ENCODE measurements around the gene DLD.
"Not testable (repeated sequence)": the region's sequence is repeated elsewhere in the genome, so short reads cannot be mapped to it uniquely, and the experiment has no call there.

The DLD gene

DNA sequence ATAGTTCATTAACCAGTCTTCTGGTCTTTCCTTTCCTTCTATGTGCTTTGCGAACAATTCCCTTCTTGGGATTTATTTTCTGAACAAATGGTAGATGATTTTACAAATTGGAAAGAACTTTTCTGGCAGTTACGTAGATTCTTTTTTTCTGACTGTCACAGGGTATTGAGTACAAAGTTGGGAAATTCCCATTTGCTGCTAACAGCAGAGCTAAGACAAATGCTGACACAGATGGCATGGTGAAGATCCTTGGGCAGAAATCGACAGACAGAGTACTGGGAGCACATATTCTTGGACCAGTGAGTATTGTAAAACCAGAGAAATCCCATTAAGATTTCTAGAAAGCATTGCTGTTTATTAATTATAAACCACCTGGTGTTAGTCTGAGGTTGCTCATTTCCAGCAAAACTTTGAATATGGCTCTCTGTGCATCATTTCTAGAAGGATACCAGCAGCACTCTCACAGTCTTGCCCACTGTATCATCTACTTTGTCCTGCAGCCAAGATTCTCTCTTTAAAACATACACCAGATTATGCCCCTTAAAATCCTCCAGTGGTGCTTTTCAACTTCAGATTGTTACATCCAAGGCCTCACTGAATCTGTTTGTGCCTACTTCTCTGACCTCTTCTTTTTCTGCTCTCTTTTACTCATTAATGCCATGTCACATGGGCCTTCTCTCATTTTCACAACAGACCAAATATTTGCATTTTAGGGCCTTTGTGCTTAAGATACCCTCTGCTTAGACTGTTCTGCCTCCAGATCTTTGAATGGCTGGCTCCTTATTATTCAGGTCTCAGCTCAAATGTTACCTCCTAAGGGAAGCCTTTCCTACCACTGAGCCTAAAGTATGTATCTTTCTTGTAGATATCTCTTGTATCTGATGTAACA is 27.0 kb downstream of the DLD start:
- no peak for FAIRE-seq

DNA sequence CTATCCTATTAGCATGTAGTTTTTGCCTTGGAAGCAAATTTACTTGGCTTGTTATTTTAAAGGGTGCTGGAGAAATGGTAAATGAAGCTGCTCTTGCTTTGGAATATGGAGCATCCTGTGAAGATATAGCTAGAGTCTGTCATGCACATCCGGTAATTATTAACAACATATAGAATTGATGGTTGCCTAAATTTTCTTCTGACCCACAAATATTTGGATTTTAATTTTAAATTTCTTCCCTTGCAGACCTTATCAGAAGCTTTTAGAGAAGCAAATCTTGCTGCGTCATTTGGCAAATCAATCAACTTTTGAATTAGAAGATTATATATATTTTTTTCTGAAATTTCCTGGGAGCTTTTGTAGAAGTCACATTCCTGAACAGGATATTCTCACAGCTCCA is 28.0 kb downstream of the DLD start:
- no peak for FAIRE-seq

- no peak for FAIRE-seq
Observed at GRCh38 chr7:107920048-107920772, 29.2 kb downstream of the DLD start.

GRCh38 chr7:107921826-107922225 is 30.8 kb downstream of the DLD start:
- not testable (repeated sequence) for FAIRE-seq

DNA sequence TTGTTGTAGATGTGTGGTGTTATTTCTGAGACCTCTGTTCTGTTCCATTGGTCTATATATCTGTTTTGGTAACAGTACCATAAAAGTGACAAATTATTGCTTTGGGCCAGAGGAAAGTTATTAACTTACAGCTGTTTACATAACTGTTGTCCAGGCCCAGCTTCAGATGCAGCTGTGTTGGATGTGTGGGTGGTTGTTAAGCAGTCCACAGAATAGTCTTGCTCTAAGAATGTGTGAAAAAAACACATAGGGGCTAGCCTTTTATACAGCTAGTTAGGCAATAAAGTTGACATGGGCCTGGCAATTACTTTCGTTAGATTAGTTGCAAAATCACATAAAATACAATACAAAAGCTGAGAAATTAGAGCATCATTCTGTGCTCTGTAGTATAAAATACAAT is 31.9 kb downstream of the DLD start:
- no peak for FAIRE-seq

- no peak for FAIRE-seq
Observed at GRCh38 chr7:107924841-107925504, 34.0 kb downstream of the DLD start.

GRCh38 chr7:107926481-107926880 is 35.5 kb downstream of the DLD start:
- no peak for FAIRE-seq

DNA sequence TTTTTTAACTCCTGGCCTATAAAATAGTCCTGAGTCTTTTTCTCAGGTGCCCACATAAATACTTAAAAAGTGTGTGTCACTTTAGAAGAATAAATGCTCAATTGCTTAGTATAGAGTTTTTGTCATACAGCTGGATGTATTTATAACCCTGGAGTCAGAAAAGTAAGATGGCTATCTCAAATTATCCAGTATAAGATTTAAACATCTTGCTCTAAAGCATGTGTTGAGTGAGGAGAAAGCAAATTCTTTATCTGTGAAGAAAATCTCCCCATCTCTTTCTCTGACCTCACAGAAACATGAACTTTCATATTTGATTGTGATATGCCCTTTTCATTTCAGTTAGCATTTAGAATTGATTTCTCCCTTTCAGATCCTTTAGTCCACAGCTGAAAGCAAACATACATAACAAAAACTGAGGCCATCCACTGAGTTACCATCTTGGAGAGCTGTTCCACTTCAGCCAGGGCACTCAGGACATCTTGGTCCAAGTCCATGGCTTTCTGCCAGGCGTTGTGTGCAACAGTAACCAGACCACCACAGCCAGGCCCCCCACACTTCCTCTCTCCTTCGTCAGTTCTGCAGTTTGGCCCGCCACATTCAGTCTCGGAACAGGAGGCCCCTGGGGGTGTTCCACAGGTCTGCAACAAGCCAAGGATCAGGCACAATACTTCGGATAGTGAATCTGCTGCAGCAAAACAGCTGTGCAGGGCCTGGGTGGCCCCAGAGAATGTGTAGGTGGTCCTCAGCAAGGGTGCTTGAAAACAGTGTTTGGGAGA is 40.9 kb downstream of the DLD start:
- FAIRE-seq = no peak

DNA sequence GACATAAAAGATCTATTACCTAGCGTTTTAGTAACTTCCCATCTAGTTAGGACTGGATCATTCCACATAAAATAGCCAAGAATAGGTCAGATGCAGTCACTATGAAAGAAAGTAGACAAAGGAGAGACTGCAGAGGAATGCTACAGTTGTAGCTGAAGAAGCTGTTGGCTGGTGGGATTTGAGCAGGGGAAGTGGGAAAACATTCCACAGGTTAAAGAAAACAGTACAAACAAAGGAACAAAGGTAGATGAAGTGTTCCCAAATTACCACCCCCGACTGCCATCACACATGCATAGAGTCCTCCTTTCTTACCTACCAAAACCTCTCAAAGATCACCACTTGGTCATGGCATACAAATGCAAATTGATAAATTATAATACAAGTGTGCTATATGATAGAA is 41.8 kb downstream of the DLD start:
- no peak for FAIRE-seq

DNA sequence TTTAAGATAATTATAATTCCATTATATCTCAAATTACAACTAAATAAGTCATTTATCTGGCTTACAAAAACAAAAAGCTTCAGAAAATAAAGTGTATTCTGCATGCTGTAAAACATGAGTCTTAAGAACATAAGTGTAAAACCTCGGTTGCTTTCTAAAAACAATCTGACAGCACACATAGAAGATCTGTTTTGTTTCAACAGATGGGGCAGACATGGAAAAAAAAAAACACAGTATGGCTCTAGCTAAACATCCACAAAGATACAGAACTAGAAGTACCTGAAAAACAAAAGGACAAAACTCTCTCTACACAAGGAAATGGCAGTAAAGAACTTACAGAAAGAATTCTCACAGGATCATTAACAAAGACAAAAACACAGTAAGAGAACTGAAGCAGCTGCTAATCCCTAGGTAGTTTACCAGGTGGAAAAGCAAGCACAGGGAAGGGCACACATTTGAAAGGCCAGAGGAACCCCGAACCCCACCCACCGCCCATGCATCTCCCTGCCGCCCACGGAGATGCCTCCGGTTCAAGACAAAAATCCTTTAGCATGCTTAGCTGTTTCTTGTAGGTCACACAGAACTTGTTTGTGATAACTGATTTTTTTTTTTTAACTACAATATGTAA is 42.5 kb downstream of the DLD start:
- no peak for FAIRE-seq

GRCh38 chr7:107934991-107935770 is 44.2 kb downstream of the DLD start:
- no peak for FAIRE-seq

DNA sequence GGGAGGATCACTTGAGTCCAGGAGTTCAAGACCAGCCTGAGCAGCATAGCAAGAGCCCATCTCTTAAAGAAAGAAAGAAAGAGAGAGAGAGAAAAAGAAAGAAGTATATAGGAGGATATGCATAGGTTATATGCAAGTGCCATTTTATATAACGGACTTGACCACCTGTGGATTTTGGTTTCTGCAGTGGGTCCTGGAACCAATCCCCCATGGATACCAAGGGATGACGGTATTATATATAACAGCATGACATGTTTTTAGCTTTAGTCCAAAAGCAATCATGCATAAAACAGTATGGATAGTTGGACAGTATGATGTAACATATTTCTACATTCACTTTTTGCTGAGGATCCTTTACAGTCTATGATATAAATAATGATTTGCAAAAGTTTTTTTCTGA is 45.3 kb downstream of the DLD start:
- FAIRE-seq = no peak

DNA sequence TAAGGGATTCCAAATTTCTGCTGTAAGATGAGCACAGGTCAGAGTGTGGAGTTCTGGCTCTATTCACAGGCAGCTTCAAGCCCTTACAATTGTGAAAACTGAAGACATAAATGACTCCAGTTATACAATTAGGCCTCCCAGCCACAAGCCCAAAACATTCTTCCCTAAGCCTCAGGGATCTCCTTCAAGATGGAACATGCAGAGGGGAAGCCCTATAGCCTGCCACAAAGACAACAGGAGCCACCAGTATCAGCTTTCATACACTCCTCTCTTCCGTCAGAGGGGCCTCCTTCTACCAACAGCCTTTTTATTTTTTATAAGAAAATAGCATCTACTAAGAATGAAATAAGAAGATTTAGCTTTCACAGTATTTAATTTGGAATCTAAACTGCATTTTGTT is 46.5 kb downstream of the DLD start:
- FAIRE-seq = no peak

- FAIRE-seq = no peak
Observed at GRCh38 chr7:107938456-107939250, 47.7 kb downstream of the DLD start.

DNA sequence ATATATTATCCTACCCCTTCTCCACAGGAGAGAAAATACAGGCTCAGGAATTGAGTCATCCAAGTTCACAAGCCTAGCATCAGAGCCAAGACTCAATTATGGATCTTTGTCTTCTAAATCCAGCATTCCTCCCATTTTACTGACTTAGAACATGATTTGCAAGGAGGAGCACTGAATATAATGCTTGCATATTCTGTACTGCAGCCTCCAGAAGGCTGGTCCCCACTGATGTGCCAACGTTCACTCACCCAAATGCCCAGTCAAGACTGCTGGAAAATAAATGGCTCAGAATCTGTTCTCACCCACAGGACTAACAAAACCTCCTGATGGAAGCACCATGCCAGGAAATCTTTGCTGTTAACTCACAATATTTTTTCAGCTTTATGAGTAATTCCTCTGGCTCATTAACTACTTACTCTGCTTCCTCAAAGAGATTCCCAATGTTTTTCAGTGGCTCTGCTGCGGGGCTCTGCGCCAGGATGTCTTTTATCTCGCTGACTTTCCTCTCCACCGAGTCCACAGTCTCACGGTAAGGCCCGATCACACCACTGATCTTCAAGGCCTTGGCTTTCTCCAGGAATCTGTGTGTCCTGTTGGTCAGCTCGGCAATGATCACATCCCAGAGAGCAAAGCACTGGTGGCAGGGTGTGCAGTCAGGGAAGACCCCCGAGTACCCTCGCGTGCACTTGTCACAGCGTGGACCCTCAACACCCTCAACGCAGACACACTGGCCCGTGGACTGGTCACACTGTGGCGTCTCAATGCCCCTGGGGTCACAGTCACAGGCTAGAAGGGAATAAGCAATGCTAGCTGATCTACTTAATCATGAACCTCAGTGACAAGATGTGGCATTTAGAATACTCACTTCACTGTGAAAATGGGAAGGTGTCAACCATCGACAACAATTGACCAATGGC is 48.8 kb downstream of the DLD start:
- FAIRE-seq = no peak

- FAIRE-seq = no peak
Observed at GRCh38 chr7:107940951-107941350, 50.0 kb downstream of the DLD start.

DNA sequence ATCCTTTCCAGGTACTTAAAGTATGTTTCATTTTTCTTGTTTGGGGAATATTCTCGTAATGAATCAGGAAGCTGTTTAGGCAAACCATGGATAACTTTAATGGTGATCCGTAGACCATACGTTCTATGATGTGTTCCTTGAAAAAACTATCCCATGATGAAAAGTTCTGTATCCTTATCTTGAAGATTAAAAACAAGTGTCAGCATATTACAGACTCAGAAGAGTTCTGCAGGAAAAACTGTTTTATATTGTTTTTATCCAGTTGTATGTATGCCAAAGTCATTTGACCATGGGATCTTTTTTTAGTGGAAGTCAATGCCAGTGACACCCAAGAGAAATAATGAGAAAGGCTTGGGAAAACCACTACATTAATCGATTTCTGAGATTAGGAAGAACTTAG is 52.0 kb downstream of the DLD start:
- no peak for FAIRE-seq

GRCh38 chr7:107944411-107945169 is 53.6 kb downstream of the DLD start:
- no peak for FAIRE-seq

DNA sequence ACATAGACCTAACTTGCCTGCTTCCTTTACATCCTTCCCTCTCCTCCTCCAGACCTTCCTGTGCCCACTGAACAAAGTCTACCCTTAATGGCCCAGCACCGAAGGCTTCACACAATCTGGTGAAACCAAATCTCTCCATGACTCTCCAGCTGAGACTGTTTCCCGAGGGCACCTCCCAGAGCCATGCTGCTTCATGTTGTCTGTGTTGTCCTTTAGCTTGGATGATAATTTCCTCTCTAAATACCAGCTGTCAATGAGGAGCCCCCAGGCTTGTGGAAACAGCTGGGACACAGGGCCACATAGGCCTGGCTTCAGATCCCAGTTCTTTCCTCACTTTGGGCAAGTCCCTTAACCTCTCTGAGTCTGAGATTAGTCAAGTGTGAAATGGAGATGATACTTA is 54.3 kb downstream of the DLD start:
- no peak for FAIRE-seq
